GM12864 (cell line): Measurements from ENCODE around the gene DIPK1A.

Experiments used
- DNase-seq: peaks from one replicate; pipeline ENCODE4 v3.0.0-alpha.2; 2011; ENCODE audit warnings: low read depth
- H3K4me3 ChIP-seq: 2 replicates; pipeline ENCODE4 v1.5.1; 2011; ENCODE audit warnings: mild to moderate bottlenecking, low read depth, low read length, control low read depth
- CTCF ChIP-seq: IDR thresholded peaks from 2 replicates; pipeline ENCODE4 v1.5.1; 2011; ENCODE audit warnings: low read depth, mild to moderate bottlenecking, moderate library complexity, low read length, control low read depth, inconsistent platforms; ENCODE audit errors: missing control alignments

Gene DIPK1A

DNA sequence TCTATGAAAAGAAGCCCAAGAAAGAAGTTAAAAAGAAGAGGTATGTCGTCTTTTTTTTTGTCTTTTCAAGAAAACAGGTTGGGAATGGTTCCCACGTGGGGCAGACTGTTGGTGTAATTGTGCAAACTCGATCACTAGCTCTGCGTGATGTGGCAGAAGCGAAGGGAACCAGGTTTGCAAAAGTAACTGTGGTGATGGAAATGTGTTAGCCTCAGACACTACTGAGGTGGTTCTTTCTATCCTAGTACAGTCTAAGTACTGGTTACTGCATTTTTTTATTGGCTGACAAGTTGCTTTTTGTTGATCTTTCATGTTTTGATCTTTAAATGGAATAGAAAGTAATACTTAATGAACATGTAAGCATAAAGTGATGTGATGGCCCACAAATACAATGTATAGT is 120.7 kb downstream of the DIPK1A start:
- no peak for DNase-seq
- no peak for TF ChIP-seq CTCF
- H3K4me3 ChIP-seq: no peak overlapping the region

- no peak for TF ChIP-seq CTCF
- no peak for DNase-seq
- H3K4me3 ChIP-seq: no peak overlapping the region
Measured at GRCh38 chr1:92839442-92839841, 121.8 kb downstream of the DIPK1A start.

DNA sequence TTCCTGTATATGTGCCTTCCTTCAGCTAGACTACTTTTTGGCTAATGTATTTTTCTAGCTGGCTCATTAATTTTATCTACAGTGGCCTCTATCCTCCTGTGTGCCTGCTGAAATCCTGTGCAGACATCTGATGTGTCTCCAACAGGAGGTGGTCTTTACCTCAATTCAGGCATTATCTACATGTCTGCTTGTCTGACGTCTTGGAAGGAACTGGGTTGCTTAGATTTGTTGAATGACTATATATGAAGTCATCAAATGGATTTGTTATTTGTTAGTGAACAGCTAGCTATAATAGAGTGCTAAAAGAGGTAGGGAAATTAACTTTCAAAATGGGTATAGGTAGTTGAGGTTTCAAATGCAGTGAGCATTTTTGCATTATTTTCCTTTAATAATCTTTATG is 122.7 kb downstream of the DIPK1A start:
- no peak for DNase-seq
- no peak for TF ChIP-seq CTCF
- no peak overlapping the region for H3K4me3 ChIP-seq

- no peak overlapping the region for H3K4me3 ChIP-seq
- DNase-seq: no peak
- TF ChIP-seq CTCF: no peak
Measured at GRCh38 chr1:92837062-92837461, 124.2 kb downstream of the DIPK1A start.

- peak overlapping the region; percentile 87; the same call in 1 of the 2 replicates for H3K4me3 ChIP-seq
- DNase-seq: no peak
- no peak for TF ChIP-seq CTCF
Measured at GRCh38 chr1:92834617-92835016, 126.6 kb downstream of the DIPK1A start.

GRCh38 chr1:92833840-92834239 is 127.4 kb downstream of the DIPK1A start:
- DNase-seq: no peak
- H3K4me3 ChIP-seq: peak overlapping the region; percentile 87
- TF ChIP-seq CTCF: no peak

DNA sequence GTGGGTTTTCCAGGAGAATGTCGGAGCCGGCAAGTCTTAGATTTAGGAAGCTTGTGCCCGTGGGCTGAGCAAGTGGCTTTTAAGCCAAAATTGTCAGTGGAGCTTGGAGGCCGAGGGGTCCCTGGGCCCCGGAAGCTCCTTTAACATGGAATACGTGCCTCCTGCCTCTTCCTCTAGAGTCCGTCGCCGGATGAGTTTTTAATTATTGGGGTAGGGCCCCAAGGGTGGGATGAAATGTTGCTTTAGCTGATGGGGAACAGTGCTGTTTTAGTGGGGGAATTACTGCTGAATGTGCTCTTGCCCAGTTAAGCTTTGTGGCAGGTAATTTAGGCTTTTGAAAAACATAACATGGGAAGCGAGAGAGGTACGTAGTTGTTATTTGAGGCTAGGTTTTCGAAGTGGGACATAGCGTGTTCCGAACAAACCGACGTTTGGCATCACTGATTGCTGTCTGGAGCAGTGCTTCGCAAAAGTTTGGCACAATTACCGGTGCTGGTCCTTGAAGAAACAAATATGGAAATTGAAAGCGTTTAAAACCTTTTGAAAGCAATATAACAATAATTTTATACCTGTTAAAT is 128.6 kb downstream of the DIPK1A start:
- TF ChIP-seq CTCF: no peak

More for the DNA sequence above, 128.6 kb downstream of the DIPK1A start:
- H3K4me3 ChIP-seq: peak overlapping the region; percentile 87
- no peak for DNase-seq
